Breast epithelium (tissue), 4 donors: ENCODE data around the gene ALDH2. TPM values are rescaled to one million over a fixed set of nuclear protein-coding genes. Genes with fewer than 3 reads are reported as not detected.
"Not testable (repeated sequence)": the region's sequence is repeated elsewhere in the genome, so short reads cannot be mapped to it uniquely, and the experiment has no call there.

Source experiments
- DNase-seq, 2 donors: peaks; one replicate each; pipeline ENCODE4 v3.0.0-alpha.2; 2019; ENCODE audit warnings: low spot score in 2 of 2
- H3K27ac ChIP-seq, 2 donors: fragments of 200-600 bp; sonication (generic) in 1 of 2; one replicate each; pipeline ENCODE4 v1.5.1; 2016 to 2019; ENCODE audit warnings: mild to moderate bottlenecking in 1 of 2
- H3K27me3 ChIP-seq, 2 donors: fragments of 200-600 bp; sonication (generic) in 1 of 2; one replicate each; pipeline versions ENCODE4 v1.5.1 to v1.6.0; 2017 to 2019; ENCODE audit warnings: control low read depth in 1 of 2, mild to moderate bottlenecking in 1 of 2
- H3K36me3 ChIP-seq: fragments of 200-600 bp; one replicate; pipeline ENCODE4 v1.5.1; 2019
- H3K4me1 ChIP-seq, 2 donors: fragments of 200-600 bp; sonication (generic); one replicate each; pipeline ENCODE4 v1.5.1; 2016 to 2019; ENCODE audit warnings: control low read depth in 1 of 2
- H3K4me3 ChIP-seq, 3 donors: fragments of 200-600 bp; sonication (generic); 1 replicate in 2 of 3; 2 replicates in 1 of 3; pipeline ENCODE4 v1.5.1; 2016 to 2019; ENCODE audit warnings: mild to moderate bottlenecking in 3 of 3, moderate library complexity in 2 of 3
- H3K9me3 ChIP-seq, 2 donors: fragments of 200-600 bp; sonication (generic) in 1 of 2; one replicate each; pipeline ENCODE4 v1.5.1; 2016 to 2019; ENCODE audit warnings: control low read depth in 1 of 2
- CTCF ChIP-seq, 3 donors: fragments of 450-650 bp; IDR thresholded peaks; one replicate each; pipeline ENCODE4 v1.5.1; 2016 to 2017; ENCODE audit warnings: antibody characterized with exemption in 3 of 3, mild to moderate bottlenecking in 3 of 3, moderate library complexity in 3 of 3
- POLR2A ChIP-seq: fragments of 450-650 bp; IDR thresholded peaks from one replicate; pipeline ENCODE4 v1.6.1; 2016; ENCODE audit warnings: antibody characterized with exemption, mild to moderate bottlenecking, moderate library complexity
- POLR2AphosphoS5 ChIP-seq, 3 donors: sonication (generic); formaldehyde crosslinking; IDR thresholded peaks; one replicate each; pipeline ENCODE4 v1.6.1; 2017; ENCODE audit warnings: antibody characterized with exemption in 3 of 3
- intact Hi-C: fragments of 100-400 bp; cut with DNase I; formaldehyde crosslinking; loops from one replicate; pipeline ENCODE4 v1.15.1; 2023; ENCODE audit warnings: low total_unique reads
- total RNA-seq, 3 donors: library from RNA; depleted of rRNA; stranded (reverse); fragments of >200 nt; gene quantifications; one replicate each; pipeline ENCODE4 v1.1.0, GENCODE V29; 2016

The ALDH2 gene
- total RNA-seq: 100 to 1,000 TPM in 1 of 3 donors, 10 to 100 TPM in 2; 56.4 to 433 (median 63.4) TPM

- peak in 1 of 2 donors; percentile 74 for DNase-seq
- intact Hi-C loops: no loop called here
- Histone ChIP-seq H3K27me3 (no peaks in the 10 kb centered on the region), H3K4me1 (no peaks in the 10 kb centered on the region), H3K36me3 (no peaks in the 10 kb centered on the region), H3K9me3 (no peaks in the 10 kb centered on the region), H3K4me3 (peak within 1 kb of the TSS; percentile 67 to 85 (median 82)), H3K27ac (peak within 1 kb of the TSS; percentile 65 to 88)
- TF ChIP-seq CTCF (IDR thresholded peaks at IDR 0.05): no peak
- peak; percentile 43 for TF ChIP-seq POLR2A
- TF ChIP-seq POLR2AphosphoS5 (IDR thresholded peaks at IDR 0.05): peak; percentile 39 to 59 (median 46)
Measured at GRCh38 chr12:111766608-111767361, at the start of gene ALDH2. ALDH2 (plus strand) TSS chr12:111766933; CDS start chr12:111766983, 50 bp downstream.

GRCh38 chr12:111719316-111719715, 47.4 kb upstream of the ALDH2 start:
- H3K27me3 ChIP-seq, H3K36me3 ChIP-seq, H3K9me3 ChIP-seq, H3K4me1 ChIP-seq, H3K27ac ChIP-seq, intact Hi-C loops, H3K4me3 ChIP-seq, DNase-seq: not testable (repeated sequence)

GRCh38 chr12:111720457-111720856, 46.3 kb upstream of the ALDH2 start:
- Histone ChIP-seq H3K4me3 (no peak overlapping the region), H3K27ac (no peak overlapping the region), H3K27me3 (no peaks in the 10 kb centered on the region), H3K36me3 (no peaks in the 10 kb centered on the region), H3K4me1 (no peaks in the 10 kb centered on the region), H3K9me3 (no peaks in the 10 kb centered on the region)
- no peak for TF ChIP-seq POLR2AphosphoS5 (IDR thresholded peaks at IDR 0.05)
- TF ChIP-seq CTCF (IDR thresholded peaks at IDR 0.05): no peak
- TF ChIP-seq POLR2A: no peak
- DNase-seq: no peak
- intact Hi-C loops: no loop called here

- H3K36me3 ChIP-seq, H3K27ac ChIP-seq, intact Hi-C loops: not testable (repeated sequence)
Measured at GRCh38 chr12:111723646-111724360, 42.9 kb upstream of the ALDH2 start.

GRCh38 chr12:111728795-111729194, 37.9 kb upstream of the ALDH2 start:
- Histone ChIP-seq H3K9me3 (no peaks in the 10 kb centered on the region), H3K4me3 (no peak overlapping the region), H3K27me3 (no peaks in the 10 kb centered on the region), H3K36me3 (peaks cover under 1% of the 10 kb centered on the region), H3K4me1 (no peaks in the 10 kb centered on the region), H3K27ac (no peak overlapping the region)
- DNase-seq: no peak
- TF ChIP-seq CTCF (IDR thresholded peaks at IDR 0.05) (no peak), POLR2A (no peak), POLR2AphosphoS5 (IDR thresholded peaks at IDR 0.05) (no peak)
- intact Hi-C loops: no loop called here

More at GRCh38 chr12:111723646-111724360, 42.9 kb upstream of the ALDH2 start:
- not testable (repeated sequence) for H3K4me3 ChIP-seq, DNase-seq, H3K4me1 ChIP-seq, H3K9me3 ChIP-seq, H3K27me3 ChIP-seq

- intact Hi-C loops: no loop called here
- TF ChIP-seq CTCF (IDR thresholded peaks at IDR 0.05) (no peak), POLR2A (no peak), POLR2AphosphoS5 (IDR thresholded peaks at IDR 0.05) (no peak)
- H3K4me3 ChIP-seq: no peak overlapping the region
- no peak overlapping the region for H3K27ac ChIP-seq
- no peaks in the 10 kb centered on the region for H3K4me1 ChIP-seq
- H3K9me3 ChIP-seq: no peaks in the 10 kb centered on the region
- DNase-seq: no peak
- H3K36me3 ChIP-seq: peaks cover 4% of the 10 kb centered on the region
- no peaks in the 10 kb centered on the region for H3K27me3 ChIP-seq
Measured at GRCh38 chr12:111730420-111730819, 36.3 kb upstream of the ALDH2 start.
